C1 segment of cervical spinal cord (tissue), 14 donors: ENCODE measurements around the gene CD160.
"Not testable (repeated sequence)": the region's sequence is repeated elsewhere in the genome, so short reads cannot be mapped to it uniquely, and the experiment has no call there.

Experiments
- DNase-seq, 14 donors: peaks; one replicate each; lab custom pipeline; 2025; lab: John Stamatoyannopoulos, UW

CD160 gene

GRCh38 chr1:145708063-145708462 is 11.2 kb upstream of the CD160 start:
- DNase-seq, result peak in 1 of 14 donors; percentile 50

- no peak for DNase-seq
These were observed 8.8 kb upstream of the CD160 start for GRCh38 chr1:145710291-145711027.

GRCh38 chr1:145711213-145711651 is 8.1 kb upstream of the CD160 start:
- DNase-seq, result peak in 1 of 14 donors; percentile 12

GRCh38 chr1:145714524-145715111 is 4.7 kb upstream of the CD160 start:
- DNase-seq, result peak in 1 of 14 donors; percentile 40

GRCh38 chr1:145716641-145717345 is 2.5 kb upstream of the CD160 start:
- DNase-seq, result peak in 2 of 14 donors; percentile 4 to 75

GRCh38 chr1:145717833-145718232 is 1.5 kb upstream of the CD160 start:
- DNase-seq, result no peak

GRCh38 chr1:145718465-145718864 is 834 bp upstream of the CD160 start:
- DNase-seq, result not testable (repeated sequence)

- DNase-seq, result no peak
These were observed 1.2 kb downstream of the CD160 start for GRCh38 chr1:145720556-145720877.

GRCh38 chr1:145720878-145721671 is 1.8 kb downstream of the CD160 start:
- DNase-seq, result peak in 13 of 14 donors; percentile 7 to 73 (median 50)

- DNase-seq, result not testable (repeated sequence)
These were observed 6.9 kb downstream of the CD160 start for GRCh38 chr1:145726193-145726592.

GRCh38 chr1:145729196-145729595 is 9.9 kb downstream of the CD160 start:
- no peak for DNase-seq

- no peak for DNase-seq
These were observed 10.6 kb downstream of the CD160 start for GRCh38 chr1:145729666-145730436.

- no peak for DNase-seq
These were observed 11.2 kb downstream of the CD160 start for GRCh38 chr1:145730467-145730866.

- DNase-seq, result no peak
These were observed 11.6 kb downstream of the CD160 start for GRCh38 chr1:145730900-145731299.

GRCh38 chr1:145736191-145736590 is 16.9 kb downstream of the CD160 start:
- DNase-seq, result no peak

GRCh38 chr1:145740269-145740668 is 21.0 kb downstream of the CD160 start:
- no peak for DNase-seq

- no peak for DNase-seq
These were observed 28.3 kb downstream of the CD160 start for GRCh38 chr1:145747398-145748247.

GRCh38 chr1:145750426-145750825 is 31.1 kb downstream of the CD160 start:
- DNase-seq, result no peak

GRCh38 chr1:145751491-145752037 is 32.3 kb downstream of the CD160 start:
- DNase-seq, result peak in 7 of 14 donors; percentile 0 to 46 (median 6)

- DNase-seq, result peak in 1 of 14 donors; percentile 41
These were observed 38.1 kb downstream of the CD160 start for GRCh38 chr1:145757420-145757819.
